ENCODE measurements around the gene PRDM16.

The PRDM16 gene

GRCh38 chr1:3474016-3474415 is 405.0 kb downstream of the PRDM16 start:
- DNase-seq = no peak

GRCh38 chr1:3474421-3474820 is 405.4 kb downstream of the PRDM16 start:
- no peak for DNase-seq

DNA sequence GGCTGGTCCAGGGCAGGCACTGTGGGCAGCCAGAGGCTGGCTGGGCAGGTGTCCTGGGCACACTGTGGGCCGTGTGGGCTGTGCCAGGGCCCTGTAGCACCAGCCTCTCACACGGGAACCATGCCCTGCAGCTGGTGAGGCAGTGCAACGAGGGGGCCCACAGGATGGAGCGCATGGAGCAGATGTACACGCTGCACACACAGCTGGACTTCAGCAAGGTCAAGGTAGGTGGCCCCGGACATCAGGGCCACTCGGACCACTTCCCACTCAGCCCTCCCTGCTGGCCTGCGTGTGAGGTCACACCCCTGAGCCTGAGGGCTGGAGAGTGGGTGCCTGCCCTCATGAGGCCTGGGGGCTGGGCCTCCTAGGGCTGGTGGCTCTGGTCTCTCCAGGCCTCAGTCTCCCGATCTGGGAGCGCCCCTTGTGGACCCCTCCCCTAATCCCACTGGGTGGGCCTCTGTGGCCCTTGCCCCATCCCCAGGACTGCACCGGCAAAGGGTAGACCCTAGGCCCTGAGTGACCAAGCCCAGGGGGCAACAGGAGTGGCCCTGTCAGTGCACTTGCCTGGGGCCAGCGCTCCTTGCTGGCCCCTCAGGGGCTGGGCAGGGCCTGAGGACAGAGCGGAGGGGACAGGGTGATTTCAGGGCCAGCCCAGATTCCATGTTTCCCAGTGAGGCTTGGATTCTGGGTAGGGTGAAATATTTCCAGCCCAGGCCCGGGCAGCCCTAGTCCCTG is 407.0 kb downstream of the PRDM16 start:
- DNase-seq = no peak

GRCh38 chr1:3476666-3477065 is 407.7 kb downstream of the PRDM16 start:
- no peak for DNase-seq

DNA sequence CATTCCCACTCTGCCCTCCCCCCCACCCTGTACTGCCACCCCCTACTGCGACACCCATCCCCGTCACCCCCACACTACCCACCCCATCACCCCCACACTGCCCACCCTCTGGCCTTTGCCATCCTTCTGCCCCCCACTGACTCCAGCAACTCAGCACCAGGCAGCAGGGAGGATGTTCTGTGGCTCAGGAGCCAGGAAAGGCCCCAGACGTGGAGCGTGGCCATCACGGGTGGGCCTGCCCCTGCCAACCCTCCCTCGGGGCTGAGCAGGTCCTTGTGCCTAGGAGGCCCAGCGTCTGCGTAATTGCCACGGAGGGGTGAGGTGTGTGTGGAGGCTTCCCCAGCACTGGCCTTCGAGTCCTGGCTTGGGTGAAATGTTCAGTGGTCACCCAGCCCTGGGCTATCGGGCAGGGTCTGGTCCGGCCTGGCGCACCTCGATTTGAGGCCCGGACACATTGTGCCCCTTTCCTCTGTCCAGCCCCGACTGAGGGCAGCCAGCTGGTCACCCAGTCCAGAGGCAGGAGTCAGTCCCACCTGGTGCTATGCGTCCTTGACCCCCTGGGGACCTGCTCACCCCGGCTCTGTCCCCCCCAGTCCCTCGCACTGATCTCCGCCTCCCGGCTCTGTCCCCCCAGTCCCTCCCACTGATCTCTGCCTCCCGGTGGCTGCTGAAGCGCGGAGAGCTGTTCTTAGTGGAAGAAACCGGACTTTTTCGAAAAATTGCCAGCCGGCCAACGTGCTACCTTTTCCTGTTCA is 408.4 kb downstream of the PRDM16 start:
- no peak for DNase-seq

GRCh38 chr1:3478187-3478586 is 409.2 kb downstream of the PRDM16 start:
- DNase-seq = no peak

- DNase-seq = no peak
Measured at GRCh38 chr1:3479511-3480368, 410.7 kb downstream of the PRDM16 start.

DNA sequence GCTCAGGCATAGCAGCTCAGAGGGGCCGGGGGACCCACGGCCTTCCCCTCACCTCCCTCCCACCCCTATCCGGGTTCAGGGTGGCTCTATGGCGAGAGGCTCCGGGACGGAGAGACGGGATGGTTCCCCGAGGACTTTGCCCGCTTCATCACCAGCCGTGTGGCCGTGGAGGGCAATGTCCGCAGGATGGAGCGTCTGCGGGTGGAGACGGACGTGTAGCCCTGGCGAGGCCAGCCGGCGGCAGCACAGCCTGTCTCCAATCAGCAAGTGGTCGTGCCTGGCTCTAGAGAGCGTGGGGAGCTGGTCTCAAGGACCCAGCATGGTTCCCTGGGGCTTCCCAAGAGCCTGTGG is 411.3 kb downstream of the PRDM16 start:
- DNase-seq = no peak

- no peak for DNase-seq
Measured at GRCh38 chr1:3481046-3481445, 412.0 kb downstream of the PRDM16 start.

DNA sequence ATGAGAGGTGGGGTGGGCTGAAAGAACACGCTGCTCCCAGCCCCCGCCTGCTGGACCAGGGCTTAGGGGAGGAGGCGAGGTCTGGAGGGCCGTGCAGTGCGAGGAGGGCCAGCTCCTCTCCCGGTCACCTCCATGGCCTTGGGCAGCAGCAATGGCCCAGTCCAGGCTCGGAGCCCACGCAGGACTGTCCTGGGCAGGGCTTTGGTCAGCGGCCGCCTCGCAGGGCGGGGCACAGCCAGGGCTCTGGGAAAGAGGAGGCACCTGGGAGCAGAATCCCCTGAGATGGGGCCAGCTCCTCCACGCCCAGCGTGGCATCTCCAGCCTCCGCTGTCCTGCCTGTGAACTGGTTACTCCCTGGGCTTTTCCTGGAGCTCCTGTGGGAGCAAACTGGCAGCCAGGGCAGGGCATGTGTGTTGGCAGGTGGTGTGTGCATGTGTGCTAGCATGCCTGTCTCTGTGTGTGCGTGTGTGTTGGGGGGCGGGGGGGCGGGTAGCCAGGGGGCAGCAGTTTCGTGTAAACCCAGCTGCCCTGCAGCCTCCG is 412.9 kb downstream of the PRDM16 start:
- no peak for DNase-seq

DNA sequence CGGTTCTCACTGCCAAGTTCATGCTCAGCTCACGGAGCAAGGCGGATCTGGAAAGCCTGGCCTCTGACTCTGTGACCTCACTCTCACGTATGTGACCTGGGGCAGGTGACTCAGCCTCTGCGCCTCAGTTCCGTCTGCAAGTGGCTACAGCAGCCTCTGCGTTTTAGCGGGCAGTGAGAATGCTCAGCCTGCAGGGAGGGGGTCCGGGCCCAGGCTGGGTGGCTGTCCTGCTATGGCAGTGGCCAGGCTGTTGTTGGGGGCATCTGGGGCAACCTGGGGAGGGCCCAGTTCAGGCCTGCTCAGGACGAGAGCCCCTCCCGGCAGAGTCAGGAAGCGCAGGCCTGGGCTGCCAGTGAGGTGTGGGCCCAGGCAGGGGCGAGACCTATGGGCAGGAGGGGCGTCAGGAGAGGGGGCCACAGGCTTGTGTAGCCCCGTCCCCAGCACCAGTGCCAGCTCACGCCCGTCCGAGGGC is 413.4 kb downstream of the PRDM16 start:
- DNase-seq = no peak

GRCh38 chr1:3483380-3483779 is 414.4 kb downstream of the PRDM16 start:
- no peak for DNase-seq

DNA sequence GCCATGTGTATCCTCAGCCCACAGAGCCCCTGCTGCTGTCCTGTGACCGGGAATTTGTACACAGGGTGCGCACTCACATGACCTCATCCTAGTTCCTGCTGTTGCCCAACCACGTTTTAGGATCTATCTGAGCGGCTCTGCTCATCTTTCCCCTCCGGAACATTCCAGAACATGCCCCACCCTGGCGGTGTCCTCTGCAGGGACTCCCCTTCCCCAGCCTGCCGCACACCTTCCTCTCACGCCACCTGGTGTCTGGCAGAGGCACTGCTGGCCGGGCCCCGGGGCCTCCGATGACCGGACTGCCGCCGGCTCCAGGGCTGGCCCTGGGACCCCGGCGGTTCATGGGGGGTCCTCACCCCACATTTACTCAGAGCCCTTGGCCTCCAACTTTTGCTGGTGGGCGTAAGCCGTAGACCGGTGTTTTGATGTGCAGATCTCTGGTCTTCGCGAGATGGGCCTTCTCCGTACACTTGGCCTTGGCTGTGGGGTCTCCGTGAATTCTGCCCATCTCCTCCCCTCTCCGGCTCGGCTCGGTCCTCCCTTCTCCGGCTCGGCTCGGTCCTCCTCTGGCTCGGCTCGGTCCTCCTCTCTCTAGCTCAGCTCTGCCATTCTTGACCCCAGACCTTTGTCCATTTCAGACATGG is 414.9 kb downstream of the PRDM16 start:
- peak; percentile 48 for DNase-seq

- DNase-seq = no peak
Measured at GRCh38 chr1:3485016-3485415, 416.0 kb downstream of the PRDM16 start.

Measured in stimulated activated CD4-positive, alpha-beta T cell treated with anti-CD3 and anti-CD28 coated beads, Interleukin-12 subunit alpha, Interleukin-12 subunit beta, amount 100 ng/mL, for 4 hours (primary cell).